HFF-Myc (cell line): ENCODE results near the gene USF3.

Experiments used
- DNase-seq: peaks from one replicate; pipeline ENCODE4 v3.0.0-alpha.2; 2011; ENCODE audit warnings: low read depth; ENCODE audit errors: extremely low read depth
- H3K4me3 ChIP-seq: replicated peaks from 2 replicates; pipeline ENCODE4 v1.5.1; 2011; ENCODE audit warnings: low read depth, mild to moderate bottlenecking, control low read depth, low read length
- CTCF ChIP-seq: IDR thresholded peaks from 2 replicates; pipeline ENCODE4 v1.5.1; 2012; ENCODE audit warnings: mild to moderate bottlenecking, low read depth, low read length, control low read depth; ENCODE audit errors: missing control alignments

The USF3 gene

GRCh38 chr3:113628316-113628715 is 68.1 kb downstream of the USF3 start:
- no peak for TF ChIP-seq CTCF
- DNase-seq, result no peak
- H3K4me3 ChIP-seq, result no peak overlapping the region

GRCh38 chr3:113626503-113627371 is 69.7 kb downstream of the USF3 start:
- no peak overlapping the region for H3K4me3 ChIP-seq
- peak; percentile 24 for DNase-seq
- peak; percentile 88 for TF ChIP-seq CTCF

GRCh38 chr3:113625834-113626233 is 70.6 kb downstream of the USF3 start:
- no peak for DNase-seq
- no peak for TF ChIP-seq CTCF
- no peak overlapping the region for H3K4me3 ChIP-seq

DNA sequence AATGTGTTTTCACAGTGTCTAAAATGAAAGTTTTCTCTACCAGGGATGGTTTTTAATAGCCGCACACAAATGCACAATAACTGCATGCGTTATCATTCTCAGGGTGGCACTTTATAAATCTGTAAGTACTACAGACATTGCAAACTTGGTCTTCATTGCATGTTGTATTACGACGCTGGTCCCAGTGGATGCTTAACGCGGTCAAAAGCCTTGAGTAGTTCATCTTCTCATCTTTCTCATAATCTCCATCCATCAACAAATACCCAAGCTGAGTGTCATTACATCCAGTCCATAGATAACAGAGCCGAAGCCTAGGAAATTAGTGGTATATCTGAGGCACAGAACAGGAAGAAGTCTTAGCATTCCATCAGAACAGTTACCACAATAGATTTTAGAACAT is 72.6 kb downstream of the USF3 start:
- H3K4me3 ChIP-seq, result no peak overlapping the region
- no peak for DNase-seq
- TF ChIP-seq CTCF, result no peak

DNA sequence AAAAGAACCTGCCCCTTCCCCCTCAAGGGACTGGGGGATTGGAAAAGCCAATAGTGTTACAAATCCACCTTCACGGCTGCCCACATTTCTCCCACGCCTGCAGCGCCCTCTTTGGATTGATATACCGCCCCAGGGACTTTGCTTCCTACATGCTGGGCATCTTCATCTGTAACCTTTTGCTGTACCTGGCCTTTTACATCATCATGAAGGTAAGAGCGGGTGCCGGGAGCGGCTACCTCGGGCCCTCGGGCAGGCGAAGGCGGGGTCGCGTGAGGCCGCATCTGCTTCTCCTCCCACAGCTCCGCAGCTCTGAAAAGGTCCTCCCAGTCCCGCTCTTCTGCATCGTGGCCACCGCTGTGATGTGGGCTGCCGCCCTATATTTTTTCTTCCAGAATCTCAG is 73.1 kb downstream of the USF3 start:
- H3K4me3 ChIP-seq, result no peak overlapping the region
- TF ChIP-seq CTCF, result no peak
- no peak for DNase-seq

- DNase-seq, result no peak
- H3K4me3 ChIP-seq, result no peak overlapping the region
- no peak for TF ChIP-seq CTCF
Measured at GRCh38 chr3:113620091-113620490, 76.4 kb downstream of the USF3 start.
